Measurements from ENCODE around the gene AGPAT4.

DNA sequence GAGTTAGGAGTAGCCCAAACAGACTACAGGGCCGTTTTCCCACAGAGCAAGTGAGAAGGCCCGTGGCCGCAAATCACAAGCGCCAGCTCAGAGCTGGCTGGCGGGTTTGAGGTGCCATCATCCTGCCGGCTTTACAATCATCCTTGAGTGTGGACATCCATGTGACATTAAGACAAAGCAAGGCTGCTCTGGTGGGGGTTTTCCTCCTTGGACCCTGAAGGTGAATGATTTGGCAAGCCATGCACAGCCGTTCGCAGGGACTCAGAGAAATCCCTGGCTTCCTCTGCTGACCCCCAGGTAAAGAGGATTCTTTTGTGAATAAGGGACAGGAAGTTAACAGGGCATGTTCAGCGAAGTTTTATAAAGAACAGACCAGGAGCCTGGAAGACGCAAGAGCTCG lies 137.2 kb downstream of the AGPAT4 start:
- TF ChIP-seq POLR2A (IDR thresholded peaks at IDR 0.05; ENCODE audit: low read depth, low read length) (no peak), CTCF (conservative IDR thresholded peaks at IDR 0.05; ENCODE audit: low read depth, low read length) (no peak), MAFK (IDR thresholded peaks at IDR 0.05; ENCODE audit: low read depth, low read length) (no peak), BHLHE40 (IDR thresholded peaks at IDR 0.05; ENCODE audit: low read depth, low read length) (no peak), SMC3 (IDR thresholded peaks at IDR 0.05; ENCODE audit: low read depth, low read length) (no peak), MXI1 (IDR thresholded peaks at IDR 0.05; ENCODE audit: borderline replicate concordance, low read depth, low read length) (no peak)
